Measurements from ENCODE around the gene PBX3.

PBX3 gene

GRCh38 chr9:125959315-125959714 lies 212.1 kb downstream of the PBX3 start:
- DNase-seq = no peak

DNA sequence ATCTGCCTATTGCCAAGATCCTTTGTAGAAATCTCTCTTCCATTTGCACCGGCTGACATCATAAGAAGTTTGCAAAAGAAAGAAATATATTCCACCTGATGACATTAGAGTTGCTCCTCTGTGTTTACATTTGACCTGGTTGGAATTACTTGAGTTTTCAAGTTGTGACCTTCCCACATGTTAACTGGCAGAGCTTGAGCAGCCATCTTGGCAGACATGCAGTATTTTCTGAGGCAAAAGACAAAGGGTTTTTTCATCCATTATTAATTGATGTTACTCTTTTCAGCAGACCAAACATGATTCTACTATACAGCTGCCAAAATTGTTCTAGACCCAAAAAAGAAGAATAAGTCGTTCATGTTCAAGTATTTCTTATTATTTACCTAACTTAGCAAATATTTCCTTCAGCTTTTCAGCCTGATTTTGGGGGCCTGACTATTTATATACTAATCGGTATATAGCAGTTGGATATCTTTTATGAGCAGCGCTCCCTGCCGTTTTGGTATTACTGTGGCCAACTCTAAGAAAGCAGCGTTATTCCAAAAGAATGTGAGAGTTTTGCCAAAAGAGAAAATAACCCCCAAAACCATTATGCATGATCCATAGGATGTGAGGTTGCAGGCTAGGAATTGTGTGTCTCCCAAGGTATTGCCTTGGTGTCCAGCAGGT lies 212.9 kb downstream of the PBX3 start:
- no peak for DNase-seq

DNA sequence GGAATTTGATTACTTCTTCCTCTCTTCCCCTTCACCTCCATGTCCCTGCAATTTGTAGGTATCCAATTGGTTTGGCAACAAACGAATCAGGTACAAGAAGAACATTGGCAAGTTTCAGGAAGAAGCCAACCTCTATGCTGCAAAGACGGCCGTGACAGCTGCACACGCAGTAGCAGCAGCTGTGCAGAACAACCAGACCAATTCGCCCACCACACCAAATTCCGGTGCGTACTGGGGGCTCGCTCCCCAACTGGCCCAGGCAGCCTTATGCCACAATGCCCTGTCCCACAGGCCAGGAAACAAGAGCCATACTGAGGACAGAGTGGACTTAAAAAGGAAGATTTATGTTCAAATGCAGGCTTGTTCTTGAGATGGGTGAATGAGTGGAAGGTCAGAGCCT lies 213.5 kb downstream of the PBX3 start:
- DNase-seq = no peak

DNA sequence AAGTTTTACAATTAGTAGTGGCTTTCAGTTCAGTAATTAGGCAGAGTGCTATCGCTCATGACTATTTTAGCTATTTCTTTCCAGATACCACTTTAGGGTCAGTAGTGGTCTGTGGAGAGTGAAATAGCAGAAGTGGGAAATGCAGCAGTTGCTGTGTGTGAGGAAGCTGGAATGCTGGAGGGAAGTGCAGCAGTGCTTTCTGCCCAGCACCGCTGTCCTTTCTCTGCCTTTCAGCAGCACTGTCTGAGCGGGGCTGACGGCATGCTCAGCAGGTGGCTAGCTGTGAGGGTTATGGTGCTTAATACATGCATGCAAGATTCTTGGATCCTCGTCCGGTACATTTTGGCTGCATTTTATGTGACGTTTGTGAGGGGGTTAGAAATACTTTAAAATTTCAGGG lies 213.9 kb downstream of the PBX3 start:
- DNase-seq = no peak

GRCh38 chr9:125963932-125964331 lies 216.8 kb downstream of the PBX3 start:
- no peak for DNase-seq

GRCh38 chr9:125964702-125965225 lies 217.6 kb downstream of the PBX3 start:
- no peak for DNase-seq

DNA sequence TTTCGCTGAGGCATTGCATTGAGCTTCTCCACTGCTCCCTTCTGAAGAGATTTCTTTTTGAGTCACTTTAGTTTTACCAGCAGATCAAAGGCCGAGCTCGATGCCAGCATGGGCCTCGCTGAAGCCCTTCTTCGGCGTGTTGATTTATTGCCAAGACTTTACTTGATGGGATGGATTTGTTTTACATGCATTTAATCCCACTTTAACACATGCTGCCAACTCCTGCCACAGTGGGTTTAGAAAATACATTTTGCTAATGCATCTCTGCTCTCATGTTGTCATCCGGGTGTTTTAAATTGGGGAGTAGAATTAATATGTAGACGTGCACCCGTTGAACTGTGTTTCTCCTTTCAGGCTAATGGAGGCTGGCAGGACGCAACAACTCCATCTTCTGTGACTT lies 218.3 kb downstream of the PBX3 start:
- no peak for DNase-seq

- no peak for DNase-seq
Observed at GRCh38 chr9:125966466-125966865, 219.3 kb downstream of the PBX3 start.

- DNase-seq = no peak
Observed at GRCh38 chr9:125966959-125967711, 220.0 kb downstream of the PBX3 start.

DNA sequence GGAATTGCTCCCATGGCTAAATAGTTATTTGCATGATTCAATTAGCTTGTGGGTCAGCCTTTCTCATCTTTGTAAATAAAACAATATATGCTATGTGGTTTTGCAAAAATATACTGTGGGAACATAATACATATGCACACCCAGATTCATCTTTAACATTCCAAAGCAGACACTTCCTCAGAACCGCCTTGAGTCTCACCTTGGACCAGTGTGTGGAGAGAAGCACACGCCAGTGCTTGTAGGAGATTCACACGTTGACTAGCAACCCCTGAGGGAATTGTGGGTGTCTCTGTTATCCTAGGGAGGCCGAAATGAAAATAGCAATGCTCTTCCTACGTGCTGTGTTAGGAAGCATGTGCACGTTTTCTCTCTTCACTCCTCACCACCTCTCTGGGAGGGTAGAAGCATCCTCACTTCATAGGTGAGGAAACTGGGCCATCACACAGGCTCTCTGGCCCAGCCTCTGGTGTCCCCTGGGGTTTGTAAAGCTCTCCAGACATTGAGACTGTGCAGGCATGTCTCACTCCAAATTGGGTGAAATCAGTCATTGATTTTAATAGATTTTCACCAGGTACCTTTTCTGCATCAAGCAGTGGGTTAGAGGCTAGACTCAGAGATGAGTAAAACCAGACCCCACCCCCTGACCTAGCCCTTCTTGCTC lies 221.7 kb downstream of the PBX3 start:
- peak; percentile 8 for DNase-seq

GRCh38 chr9:125969462-125969861 lies 222.3 kb downstream of the PBX3 start:
- no peak for DNase-seq

GRCh38 chr9:125969868-125970267 lies 222.7 kb downstream of the PBX3 start:
- no peak for DNase-seq

GRCh38 chr9:125970340-125970739 lies 223.2 kb downstream of the PBX3 start:
- DNase-seq = no peak

- DNase-seq = no peak
Observed at GRCh38 chr9:125971050-125971449, 223.9 kb downstream of the PBX3 start.

- DNase-seq = peak; percentile 1
Observed at GRCh38 chr9:125972012-125972729, 225.0 kb downstream of the PBX3 start.

GRCh38 chr9:125973547-125973946 lies 226.4 kb downstream of the PBX3 start:
- no peak for DNase-seq

GRCh38 chr9:125974705-125975104 lies 227.5 kb downstream of the PBX3 start:
- no peak for DNase-seq

DNA sequence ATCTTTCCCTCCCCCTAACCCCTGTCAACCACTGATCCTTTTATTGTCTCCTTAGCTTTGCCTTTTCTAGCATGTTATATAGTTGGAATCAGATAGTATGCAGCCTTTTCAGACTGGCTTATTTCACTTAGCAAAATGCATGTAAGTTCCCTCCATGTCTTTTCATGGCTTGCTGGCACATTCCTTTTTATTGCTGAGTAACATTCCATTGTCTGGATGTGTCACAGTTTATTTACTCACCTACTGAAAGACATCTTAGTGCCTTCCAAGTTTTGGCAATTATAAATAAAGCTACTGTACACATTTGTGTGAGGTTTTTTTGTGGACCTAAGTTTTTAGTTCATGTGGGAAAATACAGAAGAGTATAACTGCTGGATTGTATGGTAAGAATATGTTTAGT lies 230.1 kb downstream of the PBX3 start:
- no peak for DNase-seq

GRCh38 chr9:125979383-125979782 lies 232.2 kb downstream of the PBX3 start:
- DNase-seq = no peak

DNA sequence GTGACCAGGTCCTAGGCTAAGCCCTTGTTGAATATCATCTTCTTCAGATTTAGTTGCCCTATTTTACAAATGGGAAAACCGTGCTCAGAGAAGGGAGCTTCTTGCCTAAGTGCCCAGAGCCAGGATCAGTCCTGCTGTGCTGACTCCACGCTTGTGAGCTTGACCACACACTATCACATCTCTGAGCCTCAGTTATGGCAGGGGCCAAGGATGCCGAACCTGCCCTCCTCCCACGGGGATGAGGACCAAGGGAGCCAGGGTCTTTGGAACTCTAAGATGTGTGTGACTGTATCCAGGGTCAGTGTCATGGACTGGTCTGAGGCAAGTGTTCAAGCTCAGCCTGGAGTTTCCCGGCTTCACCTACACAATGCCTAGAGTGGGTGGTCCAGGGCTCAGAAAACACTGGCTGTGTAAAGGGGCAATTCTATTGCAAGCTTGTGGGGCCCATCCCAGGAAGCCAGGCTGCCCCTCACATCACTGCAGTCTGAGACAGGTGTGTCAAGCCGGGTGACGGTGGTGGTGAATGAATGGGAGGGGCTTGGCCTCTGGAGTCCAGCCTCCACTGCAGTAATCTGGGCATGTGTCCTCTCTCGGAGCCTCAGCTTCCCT lies 235.7 kb downstream of the PBX3 start:
- DNase-seq = no peak

- no peak for DNase-seq
Observed at GRCh38 chr9:125983681-125984080, 236.5 kb downstream of the PBX3 start.

DNA sequence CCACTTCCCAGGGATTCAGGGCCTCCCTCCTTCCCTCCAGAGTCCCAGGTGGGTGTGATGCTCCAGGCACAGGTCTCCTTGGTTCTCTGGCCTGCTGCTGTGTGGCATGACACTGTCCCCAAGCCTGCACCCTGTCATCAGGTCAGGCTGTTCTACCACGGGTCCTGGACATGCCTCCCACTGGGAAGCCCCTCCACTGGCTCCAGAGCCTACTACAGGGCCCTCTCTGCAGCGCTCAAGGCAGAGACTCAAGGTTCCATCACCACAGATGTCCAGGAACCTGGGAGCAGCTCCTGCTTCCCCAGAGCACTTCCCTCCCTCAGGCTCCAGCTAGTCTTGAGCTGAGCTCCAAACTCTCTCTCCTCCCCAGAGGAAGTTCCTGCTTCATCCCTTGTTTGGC lies 237.3 kb downstream of the PBX3 start:
- no peak for DNase-seq

Measured in NCI-H526 treated with DMSO at 0.1 percent for 48 hours (cell line).